Activated effector memory CD4-positive, alpha-beta T cell treated with Interleukin-2 at 50 U/mL for 16 hours (primary cell): ENCODE measurements around the gene REV1.
"Not testable (repeated sequence)": the region's sequence is repeated elsewhere in the genome, so short reads cannot be mapped to it uniquely, and the experiment has no call there.

Source experiments
- DNase-seq: peaks from one replicate; pipeline ENCODE4 v3.0.0-alpha.2; 2020

The REV1 gene

GRCh38 chr2:99485824-99486223 is 4.0 kb downstream of the REV1 start:
- DNase-seq, result no peak

DNA sequence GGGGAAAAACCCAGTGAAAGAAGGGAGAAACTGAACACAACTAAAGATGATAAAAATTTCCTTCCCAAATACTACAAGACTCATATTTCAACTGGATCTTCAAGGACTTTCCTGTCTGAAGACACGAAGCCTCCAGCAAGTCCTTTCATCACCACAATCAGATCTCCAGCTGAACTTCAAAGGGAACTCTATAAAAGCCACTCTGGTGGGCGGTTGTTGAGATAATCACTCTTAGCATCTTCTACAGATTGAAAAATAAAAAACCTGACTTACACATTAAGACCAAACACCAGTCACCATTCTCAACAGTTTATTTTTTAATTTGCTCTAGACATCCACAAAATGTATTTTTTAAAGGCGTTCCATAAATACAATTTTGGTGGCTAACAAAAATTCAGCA is 4.4 kb downstream of the REV1 start:
- DNase-seq, result no peak

DNA sequence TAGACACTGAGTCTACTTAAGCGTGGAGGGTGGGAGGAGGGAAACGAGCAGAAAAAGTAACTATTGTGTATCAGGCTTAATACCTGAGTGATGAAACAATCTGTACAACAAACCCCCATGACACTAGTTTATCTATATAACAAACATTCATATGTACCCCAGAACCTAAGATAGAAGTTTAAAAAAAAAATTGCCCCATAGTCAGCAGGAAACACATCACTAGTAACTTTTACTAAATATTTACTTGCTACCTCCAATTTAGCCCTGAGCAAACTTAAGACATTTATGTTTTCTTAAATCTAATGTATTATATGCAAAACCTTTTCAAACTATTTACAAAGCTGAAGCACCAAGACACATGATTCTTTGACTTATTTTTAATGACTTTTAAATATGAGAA is 5.6 kb downstream of the REV1 start:
- DNase-seq, result no peak

- no peak for DNase-seq
These were observed 7.9 kb downstream of the REV1 start for GRCh38 chr2:99481941-99482340.

- no peak for DNase-seq
These were observed 8.3 kb downstream of the REV1 start for GRCh38 chr2:99481527-99481926.

- no peak for DNase-seq
These were observed 9.4 kb downstream of the REV1 start for GRCh38 chr2:99480390-99480789.

GRCh38 chr2:99478632-99479031 is 11.2 kb downstream of the REV1 start:
- no peak for DNase-seq

- no peak for DNase-seq
These were observed 12.8 kb downstream of the REV1 start for GRCh38 chr2:99477054-99477453.

DNA sequence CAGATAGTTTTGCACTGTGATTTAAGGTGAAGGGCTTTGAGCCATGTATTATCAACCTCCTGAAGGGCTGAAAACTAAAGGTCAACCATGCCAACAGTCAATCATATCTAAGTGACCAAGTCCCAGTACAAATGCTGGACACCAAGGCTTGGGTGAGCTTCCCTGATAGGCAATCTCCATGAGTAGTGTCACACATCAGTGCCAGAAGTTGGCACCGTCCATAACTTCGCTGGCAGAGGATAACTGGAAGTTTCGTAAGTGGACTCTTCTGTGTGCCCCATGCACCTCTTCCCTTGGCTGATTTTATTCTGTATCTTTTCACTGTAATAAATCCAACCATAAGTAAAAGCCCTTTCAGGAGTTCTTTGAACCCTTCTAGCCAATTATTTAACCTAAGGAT is 13.2 kb downstream of the REV1 start:
- DNase-seq, result no peak

DNA sequence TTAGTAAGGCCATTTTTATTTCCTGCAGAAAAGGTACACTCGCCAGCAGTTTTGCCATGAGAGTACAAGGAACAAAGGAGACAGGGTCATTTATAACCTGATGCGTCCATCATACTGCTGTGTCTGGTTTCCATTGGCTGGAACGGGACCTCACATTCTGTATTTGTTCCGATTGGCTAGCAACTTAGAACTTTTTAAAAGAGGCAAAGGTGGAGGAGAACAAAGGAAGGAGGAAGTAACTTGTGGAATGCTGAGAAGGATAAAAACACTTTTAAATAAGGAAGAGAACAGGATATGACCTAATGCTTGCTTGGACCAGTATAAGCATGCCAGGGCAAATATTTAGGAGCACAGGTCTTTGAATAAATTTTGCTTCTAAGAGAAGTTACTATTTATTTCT is 14.7 kb downstream of the REV1 start:
- DNase-seq, result not testable (repeated sequence)

DNA sequence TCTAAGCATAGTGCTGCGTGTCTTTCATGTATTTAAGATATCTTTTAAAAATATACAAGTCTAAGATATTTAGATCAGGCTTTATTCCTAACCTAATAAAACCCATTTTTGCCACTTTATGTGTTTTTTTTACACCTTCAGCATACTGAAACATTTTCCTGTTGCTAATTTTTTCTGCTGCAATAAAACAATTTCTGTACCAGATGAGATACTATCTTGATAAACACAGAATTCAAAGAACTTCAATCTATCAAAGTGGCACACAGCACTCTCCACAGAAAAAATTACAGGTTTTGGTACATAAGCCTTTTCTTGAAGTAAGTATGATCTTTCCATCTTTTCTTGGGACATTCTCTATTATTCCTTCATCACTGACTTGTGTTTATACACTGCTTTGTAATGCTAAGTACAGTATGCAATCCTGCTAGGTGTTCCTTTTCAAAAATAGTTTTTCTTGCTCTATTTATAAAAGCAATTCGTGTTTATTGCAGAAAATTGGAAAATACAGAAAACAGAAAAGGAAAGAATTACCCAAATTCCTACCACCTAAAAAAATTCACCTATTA is 16.2 kb downstream of the REV1 start:
- no peak for DNase-seq

DNA sequence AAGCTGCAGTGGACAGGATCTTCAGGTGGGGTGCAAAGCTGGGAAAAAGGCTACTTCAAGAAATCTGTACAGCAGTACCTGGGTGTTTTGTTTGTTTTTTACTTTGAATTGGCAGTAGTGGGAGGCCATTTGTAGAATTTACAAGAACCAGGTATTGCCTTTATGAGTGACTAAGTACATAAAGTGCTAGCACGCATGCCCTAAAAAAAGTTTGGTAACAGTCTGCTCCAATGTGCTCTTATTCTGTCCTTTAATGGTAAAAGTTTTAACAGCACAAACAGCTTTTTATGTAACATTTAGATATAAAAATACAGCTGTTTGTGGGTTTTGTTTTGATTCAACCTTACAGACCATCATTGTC is 17.2 kb downstream of the REV1 start:
- no peak for DNase-seq

DNA sequence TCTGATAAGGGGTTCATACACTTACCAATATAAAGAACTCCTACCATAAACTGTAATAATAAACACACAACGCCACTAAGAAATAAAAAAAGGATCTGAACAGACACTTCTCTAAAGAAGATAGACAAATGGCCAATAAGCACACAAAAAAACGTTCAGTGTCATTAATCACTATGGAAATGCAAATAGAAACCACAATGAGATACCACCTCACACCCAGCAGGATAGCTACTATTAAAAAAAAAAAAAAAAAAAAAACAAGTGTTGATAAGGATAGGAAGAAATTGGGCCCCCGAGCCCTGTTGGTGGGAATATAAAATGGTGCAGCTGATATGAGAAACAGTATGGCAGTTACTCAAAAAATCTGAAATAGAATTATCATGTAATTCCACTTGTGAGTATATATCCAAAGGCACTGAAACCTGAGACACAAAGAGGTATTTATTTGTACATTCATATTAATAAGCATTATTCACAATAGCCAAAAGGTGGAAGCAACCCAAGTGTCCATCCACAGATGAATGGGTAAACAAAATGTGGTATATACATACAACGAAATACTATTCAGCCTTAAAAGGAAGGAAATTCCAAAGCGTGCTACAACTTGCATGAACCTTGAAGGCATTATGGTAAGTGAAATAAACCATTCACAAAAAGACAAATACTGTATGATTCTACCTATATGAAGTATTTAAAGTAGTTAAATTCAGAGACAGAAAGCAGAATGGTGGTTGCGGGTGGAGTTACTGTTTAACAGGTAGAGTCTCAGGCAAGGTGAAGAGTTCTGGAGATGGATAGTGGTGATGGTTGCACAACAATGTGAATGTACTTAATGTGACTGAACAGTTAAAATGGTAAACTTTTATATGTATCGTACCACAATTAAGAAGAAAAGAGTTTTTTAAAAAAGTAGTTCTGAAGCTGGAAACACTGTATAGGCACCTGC is 17.9 kb downstream of the REV1 start:
- DNase-seq, result no peak

GRCh38 chr2:99470957-99471356 is 18.9 kb downstream of the REV1 start:
- DNase-seq, result no peak

DNA sequence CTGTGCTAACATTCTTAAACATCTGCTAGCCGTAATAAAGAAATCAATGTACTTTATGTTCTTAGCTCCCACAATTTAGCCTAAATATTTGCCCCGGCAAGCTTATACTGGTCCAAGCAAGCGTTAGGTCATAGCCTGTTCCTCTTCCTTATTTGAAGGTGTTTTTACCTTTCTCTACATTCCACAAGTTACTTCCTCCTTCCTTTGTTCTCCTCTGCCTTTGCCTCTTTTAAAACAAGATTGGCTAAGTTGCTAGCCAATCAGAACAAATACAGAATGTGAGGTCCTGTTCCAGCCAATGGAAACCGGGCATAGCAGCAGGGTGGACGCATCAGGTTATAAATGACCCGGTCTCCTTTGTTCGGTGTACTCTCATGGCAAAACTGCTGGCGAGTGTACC is 19.4 kb downstream of the REV1 start:
- DNase-seq, result not testable (repeated sequence)

GRCh38 chr2:99469394-99469793 is 20.4 kb downstream of the REV1 start:
- no peak for DNase-seq

DNA sequence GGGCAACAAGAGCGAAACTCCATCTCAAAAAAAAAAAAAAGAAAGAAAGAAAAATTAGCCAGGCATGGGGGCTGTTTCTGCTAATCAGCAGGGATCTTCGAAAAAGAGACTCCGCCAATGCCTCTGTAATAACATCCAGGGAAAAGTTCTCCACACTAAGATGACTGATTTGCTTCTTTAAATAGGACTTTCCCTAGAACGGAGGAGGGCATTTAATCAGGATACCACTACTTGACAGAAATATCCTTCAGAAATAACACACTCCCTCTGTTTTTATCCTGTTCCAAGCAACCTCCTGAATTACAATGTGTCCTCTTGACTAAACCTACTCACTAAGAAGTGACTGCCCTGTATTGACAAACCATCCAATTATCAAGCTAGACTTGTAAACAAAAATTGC is 21.7 kb downstream of the REV1 start:
- DNase-seq, result no peak

DNA sequence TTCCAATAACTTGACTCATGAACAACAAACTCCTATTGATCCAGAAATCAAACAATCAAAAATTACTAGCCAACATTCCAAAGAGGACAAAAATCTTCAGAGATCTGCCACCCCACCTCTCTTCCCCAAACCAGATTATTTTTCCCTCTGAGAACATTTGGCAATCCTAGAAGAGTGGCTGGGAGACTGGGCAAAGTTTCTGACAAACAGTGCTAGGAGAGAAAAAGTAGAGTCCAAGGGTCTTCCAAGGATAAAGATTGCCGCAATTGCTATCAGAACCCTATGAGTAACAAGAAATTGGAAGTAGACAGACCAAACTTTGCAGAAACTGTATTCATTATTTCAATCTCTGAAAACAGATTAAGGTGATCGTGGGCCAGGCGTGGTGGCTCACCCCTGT is 22.4 kb downstream of the REV1 start:
- no peak for DNase-seq

DNA sequence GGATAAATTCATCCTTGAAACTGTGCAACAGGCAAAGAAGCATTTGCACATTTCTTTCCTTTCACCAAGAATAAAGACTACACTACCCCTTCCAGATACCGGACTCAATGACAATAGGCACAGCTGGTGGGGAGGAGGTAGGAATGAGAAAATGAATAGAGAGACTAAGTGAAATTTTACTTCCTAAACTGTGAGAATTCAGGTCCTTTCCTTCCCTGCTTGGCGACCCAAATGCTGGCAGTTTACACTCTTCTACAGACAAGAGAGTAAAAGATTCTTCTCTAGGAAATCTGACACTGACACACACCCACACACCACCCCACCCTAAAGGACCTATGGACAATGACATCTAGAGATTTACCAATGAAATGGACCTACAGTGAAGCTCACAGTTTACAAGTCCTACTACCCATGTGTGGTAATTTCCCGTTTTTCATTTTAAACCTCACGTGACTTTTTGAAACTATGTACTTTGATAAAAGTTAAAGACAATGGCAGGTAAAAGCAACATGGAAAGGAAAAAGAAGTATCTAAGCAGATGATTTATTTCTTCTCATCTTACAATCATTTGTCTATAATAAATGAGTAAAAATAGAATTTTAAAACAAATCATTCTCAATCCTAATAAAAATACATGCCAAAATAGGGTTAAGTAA is 27.9 kb downstream of the REV1 start:
- no peak for DNase-seq

- no peak for DNase-seq
These were observed 31.3 kb downstream of the REV1 start for GRCh38 chr2:99458529-99458928.

DNA sequence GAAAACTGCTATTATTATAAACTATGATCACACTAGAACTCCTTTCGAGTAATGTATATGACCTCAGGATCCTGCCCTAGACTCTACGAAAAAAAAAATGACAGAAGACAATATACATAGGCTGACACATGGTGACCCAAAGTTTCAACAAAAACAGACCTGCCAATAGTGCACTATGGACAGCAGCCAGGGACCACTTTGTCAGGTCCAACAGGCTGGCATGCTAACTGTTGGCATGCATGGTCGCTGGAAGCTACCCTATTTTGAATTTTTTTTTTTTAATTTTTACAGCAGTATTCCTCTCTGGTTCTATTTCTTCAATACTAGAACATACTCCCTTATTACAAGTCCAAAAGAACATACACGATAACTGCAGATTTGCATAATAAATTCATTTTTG is 38.1 kb downstream of the REV1 start:
- no peak for DNase-seq

GRCh38 chr2:99451280-99451679 is 38.5 kb downstream of the REV1 start:
- DNase-seq, result no peak

- no peak for DNase-seq
These were observed 39.6 kb downstream of the REV1 start for GRCh38 chr2:99450199-99450598.

- no peak for DNase-seq
These were observed 41.3 kb downstream of the REV1 start for GRCh38 chr2:99448556-99448955.
